Activated B cell treated with CpG ODN at 0.5 μM for 24 hours (primary cell): ENCODE results near the gene RNF152. TPM values are rescaled to one million over a fixed set of nuclear protein-coding genes. Genes with fewer than 3 reads are reported as not detected.

Source experiments
- ATAC-seq: fragments of 200-7000 bp; cut with Tn5 transposase; one replicate; pipeline ENCODE4 v1.10.0; 2021; ENCODE audit warnings: low read depth, mild to moderate bottlenecking, moderate library complexity
- CTCF ChIA-PET: fragments of 350-600 bp; sonication (Branson Sonifier 250); formaldehyde crosslinking; loops from one replicate; lab custom pipeline; 2021; ENCODE audit warnings: antibody characterized with exemption; lab: Charles Lee
- POLR2A ChIA-PET: fragments of 350-600 bp; sonication (Branson Sonifier 250); formaldehyde crosslinking; loops from one replicate; lab custom pipeline; 2021; ENCODE audit warnings: antibody characterized with exemption; lab: Charles Lee
- DNase-seq: peaks from one replicate; pipeline ENCODE4 v3.0.0; 2022
- H3K27ac Mint-ChIP-seq: one replicate; pipeline ENCODE4 v1.8.0; 2020; ENCODE audit warnings: mixed read lengths
- H3K27me3 Mint-ChIP-seq: one replicate; pipeline ENCODE4 v1.8.0; 2021; ENCODE audit warnings: mixed read lengths
- H3K36me3 Mint-ChIP-seq: one replicate; pipeline ENCODE4 v1.8.0; 2021; ENCODE audit warnings: low read depth, mixed read lengths
- H3K4me1 Mint-ChIP-seq: one replicate; pipeline ENCODE4 v1.8.0; 2021; ENCODE audit warnings: mixed read lengths
- H3K4me3 Mint-ChIP-seq: one replicate; pipeline ENCODE4 v1.8.0; 2020; ENCODE audit warnings: mild to moderate bottlenecking, mixed read lengths
- H3K9me3 Mint-ChIP-seq: one replicate; pipeline ENCODE4 v1.8.0; 2020; ENCODE audit warnings: mixed read lengths
- intact Hi-C: fragments of 100-400 bp; cut with micrococcal nuclease; formaldehyde crosslinking; loops from one replicate; pipeline ENCODE4 v1.15.1; 2024
- total RNA-seq: library from RNA; stranded (reverse); gene quantifications from 2 replicates; pipeline ENCODE4 v1.2.3, GENCODE V29; 2022
- TF ChIP-seq, protein P1 (sequence below): fragments of 200-600 bp; IDR thresholded peaks from one replicate; pipeline ENCODE4 v1.8.0; 2022; ENCODE audit warnings: antibody characterized with exemption, mild to moderate bottlenecking

The RNF152 gene
- total RNA-seq, 1 donor from 2014 or later, result 0.02 TPM

DNA sequence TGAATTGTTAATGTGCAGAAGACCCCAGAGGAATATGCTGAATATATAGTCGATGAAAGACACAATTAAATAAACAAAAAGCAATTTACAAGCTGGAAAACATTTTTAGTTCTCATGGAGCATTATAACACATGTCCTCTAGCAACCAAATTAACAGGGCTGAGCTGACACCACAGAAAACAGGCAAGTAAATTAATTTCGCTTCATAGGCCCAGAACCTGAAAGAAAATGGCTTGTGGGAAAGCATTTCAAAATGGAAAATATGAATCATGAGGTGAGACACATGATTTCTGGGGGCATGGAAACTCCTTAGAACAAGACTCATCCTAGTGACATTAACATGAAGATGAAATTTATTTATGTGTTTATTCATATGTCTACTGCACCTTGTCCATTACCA lies 25.0 kb upstream of the RNF152 start:
- ChIA-PET POLR2A (no interaction called here), CTCF (interaction anchor here (0.6 kb wide), 1 partner anchor 18 kb away, joined by 3 read pairs; no protein-coding TSS in a partner anchor)
- H3K4me1 Mint-ChIP-seq, result no peaks in the 10 kb centered on the region
- intact Hi-C loops, result no loop called here
- no peaks in the 10 kb centered on the region for H3K36me3 Mint-ChIP-seq
- no peak overlapping the region for H3K4me3 Mint-ChIP-seq
- TF ChIP-seq, protein P1, sequence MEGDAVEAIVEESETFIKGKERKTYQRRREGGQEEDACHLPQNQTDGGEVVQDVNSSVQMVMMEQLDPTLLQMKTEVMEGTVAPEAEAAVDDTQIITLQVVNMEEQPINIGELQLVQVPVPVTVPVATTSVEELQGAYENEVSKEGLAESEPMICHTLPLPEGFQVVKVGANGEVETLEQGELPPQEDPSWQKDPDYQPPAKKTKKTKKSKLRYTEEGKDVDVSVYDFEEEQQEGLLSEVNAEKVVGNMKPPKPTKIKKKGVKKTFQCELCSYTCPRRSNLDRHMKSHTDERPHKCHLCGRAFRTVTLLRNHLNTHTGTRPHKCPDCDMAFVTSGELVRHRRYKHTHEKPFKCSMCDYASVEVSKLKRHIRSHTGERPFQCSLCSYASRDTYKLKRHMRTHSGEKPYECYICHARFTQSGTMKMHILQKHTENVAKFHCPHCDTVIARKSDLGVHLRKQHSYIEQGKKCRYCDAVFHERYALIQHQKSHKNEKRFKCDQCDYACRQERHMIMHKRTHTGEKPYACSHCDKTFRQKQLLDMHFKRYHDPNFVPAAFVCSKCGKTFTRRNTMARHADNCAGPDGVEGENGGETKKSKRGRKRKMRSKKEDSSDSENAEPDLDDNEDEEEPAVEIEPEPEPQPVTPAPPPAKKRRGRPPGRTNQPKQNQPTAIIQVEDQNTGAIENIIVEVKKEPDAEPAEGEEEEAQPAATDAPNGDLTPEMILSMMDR, result no peak
- no peak overlapping the region for H3K27ac Mint-ChIP-seq
- ATAC-seq (no peak), DNase-seq (no peak)
- no peaks in the 10 kb centered on the region for H3K9me3 Mint-ChIP-seq
- H3K27me3 Mint-ChIP-seq, result peaks cover 9% of the 10 kb centered on the region

- DNase-seq, result no peak
- TF ChIP-seq, protein P1, result no peak
- no peaks in the 10 kb centered on the region for H3K4me1 Mint-ChIP-seq
- no peak for ATAC-seq
- POLR2A ChIA-PET, result no interaction called here
- H3K4me3 Mint-ChIP-seq, result no peak overlapping the region
- CTCF ChIA-PET, result no interaction called here
- no peak overlapping the region for H3K27ac Mint-ChIP-seq
- H3K36me3 Mint-ChIP-seq, result no peaks in the 10 kb centered on the region
- H3K9me3 Mint-ChIP-seq, result no peaks in the 10 kb centered on the region
- intact Hi-C loops, result no loop called here
- peaks cover 20% of the 10 kb centered on the region for H3K27me3 Mint-ChIP-seq
Measured at GRCh38 chr18:61912476-61912875, 19.7 kb upstream of the RNF152 start.

- DNase-seq (no peak), ATAC-seq (no peak)
- POLR2A ChIA-PET, result no interaction called here
- Mint-ChIP-seq H3K27me3 (peaks cover 25% of the 10 kb centered on the region), H3K9me3 (no peaks in the 10 kb centered on the region), H3K27ac (no peak overlapping the region), H3K4me3 (no peak overlapping the region), H3K36me3 (no peaks in the 10 kb centered on the region), H3K4me1 (no peaks in the 10 kb centered on the region)
- intact Hi-C loops, result no loop called here
- TF ChIP-seq, protein P1, result no peak
- CTCF ChIA-PET, result no interaction called here
Measured at GRCh38 chr18:61910101-61910500, 17.3 kb upstream of the RNF152 start.

DNA sequence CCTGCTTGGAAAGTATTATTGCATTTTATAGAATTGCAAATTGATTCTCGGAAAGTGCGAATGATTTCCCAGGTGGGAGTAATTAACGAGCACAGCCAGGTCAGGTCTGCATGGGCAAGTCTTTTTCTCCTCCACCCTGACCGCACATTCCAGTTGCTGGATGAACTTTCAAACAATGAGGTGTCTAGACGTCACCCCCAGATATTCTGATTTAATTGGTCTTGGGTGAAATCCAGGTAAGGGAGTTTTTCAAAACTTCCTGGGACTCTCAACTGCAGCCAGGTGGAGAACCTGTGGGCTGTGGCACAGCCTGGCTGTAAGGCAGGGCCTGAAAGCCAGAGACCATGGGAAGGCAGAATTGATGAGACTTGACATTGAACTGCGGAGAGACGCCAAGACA lies 15.9 kb upstream of the RNF152 start:
- DNase-seq (no peak), ATAC-seq (no peak)
- TF ChIP-seq, protein P1, result no peak
- POLR2A ChIA-PET, result no interaction called here
- CTCF ChIA-PET, result no interaction called here
- Mint-ChIP-seq H3K27ac (no peak overlapping the region), H3K9me3 (no peaks in the 10 kb centered on the region), H3K27me3 (peaks cover 26% of the 10 kb centered on the region), H3K4me3 (no peak overlapping the region), H3K4me1 (no peaks in the 10 kb centered on the region), H3K36me3 (no peaks in the 10 kb centered on the region)
- intact Hi-C loops, result no loop called here

DNA sequence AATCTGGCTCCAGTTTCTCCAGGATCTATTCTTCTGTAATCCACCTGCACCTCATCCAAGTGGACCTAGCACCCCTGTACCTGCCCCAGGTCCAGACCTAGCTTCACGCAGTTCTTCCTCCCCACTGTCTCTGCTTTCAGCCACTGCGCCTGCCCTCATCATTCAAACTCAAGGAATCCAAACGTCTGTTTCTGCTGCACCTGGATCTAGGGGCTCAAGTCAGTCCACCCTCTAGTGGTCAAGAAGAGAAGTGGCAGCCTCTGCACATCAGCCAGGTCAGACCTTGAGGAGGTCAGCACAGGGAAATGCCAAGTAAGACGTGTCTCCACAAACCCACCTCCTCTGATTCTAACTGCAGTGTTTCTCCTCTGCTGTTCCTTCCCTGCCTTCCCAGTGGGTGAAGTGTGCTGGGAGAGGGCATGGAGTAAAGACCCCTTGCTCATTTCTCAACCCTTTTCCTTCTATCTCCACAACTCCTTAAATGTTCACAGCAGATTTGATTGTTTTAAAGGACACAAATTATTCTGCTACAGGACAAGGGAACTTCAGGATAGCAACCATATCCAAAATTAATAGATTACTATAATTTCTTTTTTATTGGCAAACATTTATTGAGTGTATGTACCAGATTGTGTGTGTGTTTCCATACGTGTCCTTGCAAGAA lies 8.6 kb upstream of the RNF152 start:
- intact Hi-C loops, result loop anchor here (1.0 to 5.0 kb wide), 4 partner anchors 231 to 1913 kb away; no protein-coding TSS in a partner anchor
- TF ChIP-seq, protein P1, result peak; percentile 56
- Mint-ChIP-seq H3K27me3 (peaks cover 37% of the 10 kb centered on the region), H3K9me3 (no peaks in the 10 kb centered on the region), H3K36me3 (no peaks in the 10 kb centered on the region), H3K4me3 (no peak overlapping the region), H3K4me1 (no peaks in the 10 kb centered on the region), H3K27ac (no peak overlapping the region)
- ChIA-PET POLR2A (no interaction called here), CTCF (interaction anchor here (0.7 to 1.5 kb wide), 5 partner anchors 12 to 1913 kb away, joined by 3 to 7 read pairs (median 4); no protein-coding TSS in a partner anchor)
- DNase-seq (no peak), ATAC-seq (peak; percentile 81)
